Stomach (tissue), 9 donors: ENCODE data around the gene SIRT1. TPM values are rescaled to one million over a fixed set of nuclear protein-coding genes. Genes with fewer than 3 reads are reported as not detected.
"Not testable (repeated sequence)": the region's sequence is repeated elsewhere in the genome, so short reads cannot be mapped to it uniquely, and the experiment has no call there.

Experiments used
- DNase-seq, 2 donors: peaks; one replicate each; pipeline versions ENCODE4 v3.0.0 to v3.0.0-alpha.2; 2013 to 2019
- H3K27ac ChIP-seq, 5 donors: fragments of 200-600 bp in 4 of 5; sonication (generic) in 4 of 5; one replicate each; pipeline ENCODE4 v1.5.1; 2013 to 2019; ENCODE audit warnings: mild to moderate bottlenecking in 1 of 5, moderate library complexity in 1 of 5
- H3K27me3 ChIP-seq, 3 donors: fragments of 200-600 bp; sonication (generic); one replicate each; pipeline ENCODE4 v1.5.1; 2017 to 2019; ENCODE audit warnings: mixed run types in 1 of 3
- H3K36me3 ChIP-seq, 4 donors: fragments of 200-600 bp; sonication (generic); 1 replicate in 3 of 4; 2 replicates in 1 of 4; pipeline ENCODE4 v1.5.1; 2016 to 2019
- H3K4me1 ChIP-seq, 4 donors: fragments of 200-600 bp; sonication (generic); one replicate each; pipeline ENCODE4 v1.5.1; 2016 to 2019
- H3K4me3 ChIP-seq, 4 donors: fragments of 200-600 bp; sonication (generic) in 3 of 4; one replicate each; pipeline ENCODE4 v1.5.1; 2016 to 2019; ENCODE audit warnings: mild to moderate bottlenecking in 1 of 4
- H3K9me3 ChIP-seq, 4 donors: fragments of 200-600 bp; sonication (generic); one replicate each; pipeline ENCODE4 v1.5.1; 2016 to 2019
- EP300 ChIP-seq: sonication (generic); formaldehyde crosslinking; IDR thresholded peaks from one replicate; pipeline ENCODE4 v1.6.1; 2017; ENCODE audit warnings: antibody characterized with exemption
- POLR2A ChIP-seq, 4 donors: fragments of 450-650 bp; IDR thresholded peaks; one replicate each; pipeline ENCODE4 v1.6.1; 2016; ENCODE audit warnings: antibody characterized with exemption in 4 of 4, control low read depth in 2 of 4, mild to moderate bottlenecking in 1 of 4, moderate library complexity in 1 of 4
- POLR2AphosphoS5 ChIP-seq, 3 donors: sonication (generic); formaldehyde crosslinking; IDR thresholded peaks; one replicate each; pipeline ENCODE4 v1.6.1; 2016; ENCODE audit warnings: antibody characterized with exemption in 3 of 3
- WGBS, 5 donors: extraction: QIAGEN DNeasy Blood & Tissue Kit in 3 of 5; methylation state at CpG; one replicate each; pipeline versions ENCODE4 v1.1.5 to v1.1.7; 2013 to 2018; 5-methylcytosine and 5-hydroxymethylcytosine counted together
- intact Hi-C: fragments of 100-400 bp; cut with DNase I; formaldehyde crosslinking; loops from one replicate; pipeline ENCODE4 v1.15.1; 2023; ENCODE audit warnings: low total_unique reads
- polyA plus RNA-seq, 3 donors: library from polyadenylated mRNA; stranded (reverse); fragments of 200-250 nt; gene quantifications; one replicate each; pipeline ENCODE4 v1.2.3, GENCODE V29; 2013
- small RNA-seq, 4 donors: library from RNA; depleted of rRNA; stranded (forward); fragments of <200 nt; gene quantifications; one replicate each; pipeline ENCODE3, GENCODE V24; 2016
- total RNA-seq, 5 donors: library from RNA; depleted of rRNA; stranded (reverse); fragments of >200 nt; gene quantifications; one replicate each; pipeline versions ENCODE4 v1.1.0 to v1.2.3, GENCODE V29; 2014 to 2016
- TF ChIP-seq, protein P1 (sequence below), 7 experiments: fragments of 450-650 bp in 4 of 7; fragments of 200-600 bp in 3 of 7; sonication (generic) in 3 of 7; IDR thresholded peaks; one replicate each; pipeline ENCODE4 v1.5.1; 2016 to 2019; ENCODE audit warnings: antibody characterized with exemption in 7 of 7, control low read depth in 2 of 7, mild to moderate bottlenecking in 1 of 7
- donor health status: healthy with polysubstance abuse.
- donor health status: Bipolar disorder and iron deficiency.
- donor health status: healthy.

The SIRT1 gene
- total and polyA plus RNA-seq, 8 donors, result 7.7 to 41.4 (median 17.0) TPM

DNA sequence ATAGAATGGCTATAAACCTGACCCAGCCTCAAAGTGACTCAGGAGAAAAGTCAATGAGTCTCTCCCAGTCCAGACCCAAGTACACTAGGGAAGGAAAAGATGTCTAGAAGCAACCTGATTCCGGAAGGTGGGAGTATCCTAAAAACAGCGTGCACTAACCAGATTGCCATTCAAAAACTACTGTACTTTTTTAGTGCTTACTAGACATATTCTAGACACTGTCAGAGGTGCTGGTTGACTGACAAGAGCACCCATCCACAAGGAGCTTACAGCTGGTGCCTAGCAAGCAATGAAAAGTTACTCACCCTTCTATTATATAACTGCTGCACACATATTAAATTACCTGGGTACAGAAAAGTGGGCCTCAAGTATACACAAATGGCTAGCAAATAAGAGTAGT is 81.0 kb downstream of the SIRT1 start:
- Histone ChIP-seq H3K27ac (no peak overlapping the region), H3K4me1 (no peaks in the 10 kb centered on the region), H3K36me3 (peaks cover 11 to 51% (median 44%) of the 10 kb centered on the region in 4 donors), H3K27me3 (no peaks in the 10 kb centered on the region), H3K4me3 (no peak overlapping the region), H3K9me3 (no peaks in the 10 kb centered on the region)
- no peak for TF ChIP-seq POLR2AphosphoS5 (IDR thresholded peaks at IDR 0.05)
- no peak for TF ChIP-seq POLR2A (IDR thresholded peaks at IDR 0.05)
- TF ChIP-seq EP300, result no peak
- TF ChIP-seq, protein P1, sequence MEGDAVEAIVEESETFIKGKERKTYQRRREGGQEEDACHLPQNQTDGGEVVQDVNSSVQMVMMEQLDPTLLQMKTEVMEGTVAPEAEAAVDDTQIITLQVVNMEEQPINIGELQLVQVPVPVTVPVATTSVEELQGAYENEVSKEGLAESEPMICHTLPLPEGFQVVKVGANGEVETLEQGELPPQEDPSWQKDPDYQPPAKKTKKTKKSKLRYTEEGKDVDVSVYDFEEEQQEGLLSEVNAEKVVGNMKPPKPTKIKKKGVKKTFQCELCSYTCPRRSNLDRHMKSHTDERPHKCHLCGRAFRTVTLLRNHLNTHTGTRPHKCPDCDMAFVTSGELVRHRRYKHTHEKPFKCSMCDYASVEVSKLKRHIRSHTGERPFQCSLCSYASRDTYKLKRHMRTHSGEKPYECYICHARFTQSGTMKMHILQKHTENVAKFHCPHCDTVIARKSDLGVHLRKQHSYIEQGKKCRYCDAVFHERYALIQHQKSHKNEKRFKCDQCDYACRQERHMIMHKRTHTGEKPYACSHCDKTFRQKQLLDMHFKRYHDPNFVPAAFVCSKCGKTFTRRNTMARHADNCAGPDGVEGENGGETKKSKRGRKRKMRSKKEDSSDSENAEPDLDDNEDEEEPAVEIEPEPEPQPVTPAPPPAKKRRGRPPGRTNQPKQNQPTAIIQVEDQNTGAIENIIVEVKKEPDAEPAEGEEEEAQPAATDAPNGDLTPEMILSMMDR (IDR thresholded peaks at IDR 0.05), result no peak
- DNase-seq, result no peak
- 98 to 100% (median 100%) methylated on average over 2 of the region's 2 CpGs for WGBS, 5 donors
- intact Hi-C loops, result no loop called here

DNA sequence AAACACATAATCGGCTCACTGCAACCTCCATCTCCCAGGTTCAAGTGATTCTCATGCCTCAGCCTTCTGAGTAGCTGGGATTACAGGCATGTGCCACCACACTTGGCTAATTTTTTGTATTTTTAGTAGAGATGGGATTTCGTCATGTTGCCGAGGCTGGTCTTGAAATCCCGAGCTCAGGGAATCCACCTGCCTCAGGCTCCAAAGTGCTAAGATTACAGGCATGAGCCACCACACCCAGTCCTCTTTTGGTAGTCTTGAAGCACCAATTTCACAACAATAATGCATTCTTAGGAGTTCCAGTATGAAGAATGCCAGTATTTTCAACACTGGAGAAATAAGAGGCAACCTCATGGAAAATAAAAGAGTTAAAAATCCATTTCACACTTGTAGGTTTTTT is 81.6 kb downstream of the SIRT1 start:
- H3K9me3 ChIP-seq, DNase-seq, H3K4me3 ChIP-seq, H3K27ac ChIP-seq, H3K27me3 ChIP-seq, intact Hi-C loops, H3K4me1 ChIP-seq: not testable (repeated sequence)
- WGBS, 5 donors, result 79 to 99% (median 98%) methylated on average over 4 of the region's 4 CpGs
- H3K36me3 ChIP-seq, result peaks cover 11 to 49% (median 39%) of the 10 kb centered on the region in 4 donors

Small RNA genes lying within 50 kb of the gene (small RNA-seq; reads per million reads assigned to genes)
- 0 reads per million in 4 donors for gene RNU6-523P

Other genes starting within 250 kb of the SIRT1 start
- gene CTNNA3, start 188.5 kb upstream of the SIRT1 start, total RNA-seq, result 10 to 100 TPM in 3 of 5 donors, 1 to 10 TPM in 1, under 1 TPM in 1; 0.14 to 46.1 (median 15.9) TPM
- under 1 TPM in 1 of 3 donors, not detected in 2; 0.23 TPM for gene CTNNA3, start 188.5 kb upstream of the SIRT1 start, polyA plus RNA-seq
- gene DNAJC12, start 46.5 kb upstream of the SIRT1 start, total RNA-seq, result 10 to 100 TPM in 1 of 5 donors, 1 to 10 TPM in 1, under 1 TPM in 1, not detected in 2; 0.43 to 12.5 (median 9.5) TPM
- 1 to 10 TPM; 1.3 to 4.9 (median 3.7) TPM for gene DNAJC12, start 46.5 kb upstream of the SIRT1 start, polyA plus RNA-seq
- 100 to 1,000 TPM in 1 of 5 donors, 10 to 100 TPM in 3, 1 to 10 TPM in 1; 5.8 to 116 (median 30.3) TPM for gene HERC4, start 190.6 kb downstream of the SIRT1 start, total RNA-seq
- 10 to 100 TPM in 2 of 3 donors, 1 to 10 TPM in 1; 7.8 to 11.4 (median 10.2) TPM for gene HERC4, start 190.6 kb downstream of the SIRT1 start, polyA plus RNA-seq
- gene MYPN, start 224.8 kb downstream of the SIRT1 start, total RNA-seq, result under 1 TPM in 2 of 5 donors, not detected in 3; 0.37 to 0.43 TPM
- under 1 TPM in 2 of 3 donors, not detected in 1; 0.06 to 0.76 TPM for gene MYPN, start 224.8 kb downstream of the SIRT1 start, polyA plus RNA-seq